Measurements from ENCODE around the gene LAPTM5. TPM values are rescaled to one million over a fixed set of nuclear protein-coding genes. Genes with fewer than 3 reads are reported as not detected.

The LAPTM5 gene
- total and polyA plus RNA-seq, 10 of the 15 experiments (the other 5 are each of a cell fraction or from before 2014, with no cell fraction given): 24.1 to 1,034 (median 687) TPM

GRCh38 chr1:30728832-30729638 lies 28.5 kb downstream of the LAPTM5 start (continued):
- TF ChIP-seq, protein P1, sequence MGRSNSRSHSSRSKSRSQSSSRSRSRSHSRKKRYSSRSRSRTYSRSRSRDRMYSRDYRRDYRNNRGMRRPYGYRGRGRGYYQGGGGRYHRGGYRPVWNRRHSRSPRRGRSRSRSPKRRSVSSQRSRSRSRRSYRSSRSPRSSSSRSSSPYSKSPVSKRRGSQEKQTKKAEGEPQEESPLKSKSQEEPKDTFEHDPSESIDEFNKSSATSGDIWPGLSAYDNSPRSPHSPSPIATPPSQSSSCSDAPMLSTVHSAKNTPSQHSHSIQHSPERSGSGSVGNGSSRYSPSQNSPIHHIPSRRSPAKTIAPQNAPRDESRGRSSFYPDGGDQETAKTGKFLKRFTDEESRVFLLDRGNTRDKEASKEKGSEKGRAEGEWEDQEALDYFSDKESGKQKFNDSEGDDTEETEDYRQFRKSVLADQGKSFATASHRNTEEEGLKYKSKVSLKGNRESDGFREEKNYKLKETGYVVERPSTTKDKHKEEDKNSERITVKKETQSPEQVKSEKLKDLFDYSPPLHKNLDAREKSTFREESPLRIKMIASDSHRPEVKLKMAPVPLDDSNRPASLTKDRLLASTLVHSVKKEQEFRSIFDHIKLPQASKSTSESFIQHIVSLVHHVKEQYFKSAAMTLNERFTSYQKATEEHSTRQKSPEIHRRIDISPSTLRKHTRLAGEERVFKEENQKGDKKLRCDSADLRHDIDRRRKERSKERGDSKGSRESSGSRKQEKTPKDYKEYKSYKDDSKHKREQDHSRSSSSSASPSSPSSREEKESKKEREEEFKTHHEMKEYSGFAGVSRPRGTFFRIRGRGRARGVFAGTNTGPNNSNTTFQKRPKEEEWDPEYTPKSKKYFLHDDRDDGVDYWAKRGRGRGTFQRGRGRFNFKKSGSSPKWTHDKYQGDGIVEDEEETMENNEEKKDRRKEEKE (IDR thresholded peaks at IDR 0.05): no peak
- TF ChIP-seq, protein P2, sequence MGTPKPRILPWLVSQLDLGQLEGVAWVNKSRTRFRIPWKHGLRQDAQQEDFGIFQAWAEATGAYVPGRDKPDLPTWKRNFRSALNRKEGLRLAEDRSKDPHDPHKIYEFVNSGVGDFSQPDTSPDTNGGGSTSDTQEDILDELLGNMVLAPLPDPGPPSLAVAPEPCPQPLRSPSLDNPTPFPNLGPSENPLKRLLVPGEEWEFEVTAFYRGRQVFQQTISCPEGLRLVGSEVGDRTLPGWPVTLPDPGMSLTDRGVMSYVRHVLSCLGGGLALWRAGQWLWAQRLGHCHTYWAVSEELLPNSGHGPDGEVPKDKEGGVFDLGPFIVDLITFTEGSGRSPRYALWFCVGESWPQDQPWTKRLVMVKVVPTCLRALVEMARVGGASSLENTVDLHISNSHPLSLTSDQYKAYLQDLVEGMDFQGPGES (IDR thresholded peaks at IDR 0.05): no peak
- 0 out of 2 replicates have a peak, but pooled peaks have one; percentile 20 for TF ChIP-seq TCF12 (IDR thresholded peaks at IDR 0.05; ENCODE audit: low read depth, low read length)
- TF ChIP-seq RCOR1 (conservative IDR thresholded peaks at IDR 0.05; ENCODE audit: low read depth, low read length): no peak
- TF ChIP-seq FOXM1 (IDR thresholded peaks at IDR 0.05; ENCODE audit: low read depth, low read length): no peak
- TF ChIP-seq RAD51 (IDR thresholded peaks at IDR 0.05): peak; percentile 82
- peak in 1 of 2 experiments; percentile 56; a peak in 1 of 4 replicates for TF ChIP-seq EP300 (IDR thresholded peaks at IDR 0.05; ENCODE audit: borderline replicate concordance in 1 of 2, control insufficient read depth in 1 of 2, low read depth in 2 of 2, low read length in 2 of 2)
- 0 out of 2 replicates have a peak, but pooled peaks have one; percentile 56 for TF ChIP-seq NBN (IDR thresholded peaks at IDR 0.05)
- no peak for TF ChIP-seq HDGF (IDR thresholded peaks at IDR 0.05)
- TF ChIP-seq HSF1 (IDR thresholded peaks at IDR 0.05; ENCODE audit: low read depth, low read length): no peak
- 0 out of 2 replicates have a peak, but pooled peaks have one; percentile 60 for TF ChIP-seq MXI1 (IDR thresholded peaks at IDR 0.05; ENCODE audit: low read depth, low read length)
- no peak for TF ChIP-seq ZZZ3 (IDR thresholded peaks at IDR 0.05; ENCODE audit: control insufficient read depth, insufficient read length, low read depth)

Measured in GM12878 (cell line).